ENCODE measurements around the gene GPR61. TPM values are rescaled to one million over a fixed set of nuclear protein-coding genes. Genes with fewer than 3 reads are reported as not detected.

Gene GPR61
- total RNA-seq, 1 experiment from 2014 or later: 0.48 TPM

DNA sequence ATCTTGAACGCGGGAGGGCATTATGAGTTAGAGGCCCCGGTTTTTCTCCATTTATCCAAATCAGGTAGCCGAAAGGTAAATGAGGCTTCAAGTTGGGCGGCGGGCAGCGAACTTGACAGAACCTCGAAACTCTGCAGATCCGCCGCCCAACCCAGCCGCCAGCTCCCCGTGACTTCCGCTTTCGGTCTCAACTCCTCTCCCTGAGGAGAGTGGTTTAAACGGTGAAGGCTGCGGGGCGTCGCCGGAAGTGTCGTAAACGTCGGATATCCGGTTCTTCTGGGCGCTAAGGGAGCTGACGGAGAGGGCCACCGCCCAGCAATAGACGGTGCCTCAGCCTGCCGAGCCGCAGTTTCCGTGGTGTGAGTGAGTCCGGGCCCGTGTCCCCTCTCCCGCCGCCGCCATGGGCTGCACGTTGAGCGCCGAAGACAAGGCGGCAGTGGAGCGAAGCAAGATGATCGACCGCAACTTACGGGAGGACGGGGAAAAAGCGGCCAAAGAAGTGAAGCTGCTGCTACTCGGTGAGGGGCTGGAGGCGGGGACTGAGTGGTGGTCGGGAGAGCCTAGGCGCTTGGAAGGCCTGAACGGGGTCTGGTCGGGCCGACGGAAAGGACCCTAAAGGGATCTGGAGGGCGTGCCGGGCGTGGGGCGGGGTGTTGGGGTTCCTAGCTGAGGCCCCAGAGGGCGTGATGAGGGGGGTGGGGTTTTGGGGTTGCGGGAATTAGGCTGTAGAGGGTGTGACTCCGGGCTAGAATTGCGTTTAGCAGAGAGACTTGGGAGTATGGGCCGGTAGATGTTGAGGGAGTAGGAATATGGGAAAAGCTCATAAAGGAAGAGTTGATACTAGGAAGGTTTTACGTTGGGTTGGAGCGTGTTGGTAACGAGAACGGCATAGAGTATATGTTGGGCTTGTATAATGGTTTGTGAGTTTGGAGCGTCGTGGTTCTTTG is 8.9 kb downstream of the GPR61 start, which contains the start of gene GNAI3:
TSS of gene GNAI3 (plus strand) at position 295 of the 947 bp plus-strand sequence. CDS start at position 401, 106 bp downstream.
- Histone ChIP-seq H2BK20ac (ENCODE audit: low read depth, low read length, poor library complexity, severe bottlenecking) (no peak within 1 kb of the TSS), H4K8ac (replicated peaks; ENCODE audit: insufficient read length, low read depth, low read length) (no peak within 1 kb of the TSS), H3K23ac (ENCODE audit: insufficient read length, low read depth, low read length) (no peak within 1 kb of the TSS), H2AFZ (ENCODE audit: low read length) (no peak within 1 kb of the TSS), H2BK5ac (ENCODE audit: insufficient read length, low read length) (peak within 1 kb of the TSS; percentile 12), H3K79me2 (ENCODE audit: insufficient read depth, low read length) (peaks cover 18% of the 10 kb centered on the region; the same call in 1 of the 2 replicates), H3K56ac (ENCODE audit: insufficient read length, low read depth, low read length) (no peak within 1 kb of the TSS), H3K79me1 (ENCODE audit: insufficient read depth, low read depth, low read length, poor library complexity, severe bottlenecking) (no peaks in the 10 kb centered on the region), H4K5ac (ENCODE audit: insufficient read length, low read depth, low read length) (peak within 1 kb of the TSS; percentile 56), H3K9ac (ENCODE audit: extremely low read depth, insufficient read length, low read length) (peak within 1 kb of the TSS; percentile 91), H3K18ac (ENCODE audit: insufficient read length, low read depth, low read length) (peak within 1 kb of the TSS; percentile 89), H3K14ac (ENCODE audit: insufficient read depth, low read length) (peak within 1 kb of the TSS; percentile 79), H2BK120ac (ENCODE audit: low read depth, low read length, poor library complexity, severe bottlenecking) (no peak within 1 kb of the TSS), H3K4me2 (ENCODE audit: insufficient read depth, insufficient read length, low read length) (peak within 1 kb of the TSS; percentile 94), H4K91ac (ENCODE audit: insufficient read length, low read depth, low read length) (no peak within 1 kb of the TSS), H3K27me3 (ENCODE audit: insufficient read depth, low read length) (no peaks in the 10 kb centered on the region), H2BK15ac (ENCODE audit: low read depth, low read length) (no peak within 1 kb of the TSS), H3K4me1 (ENCODE audit: insufficient read depth, low read length) (no peaks in the 10 kb centered on the region; the same call in 1 of the 2 replicates), H2AK5ac (ENCODE audit: insufficient read length, low read length) (no peak within 1 kb of the TSS), H3K23me2 (ENCODE audit: insufficient read length, low read depth, low read length, poor library complexity, severe bottlenecking) (peaks cover 7% of the 10 kb centered on the region), H2BK12ac (ENCODE audit: insufficient read length, low read depth, low read length) (no peak within 1 kb of the TSS), H4K20me1 (ENCODE audit: control insufficient read depth, insufficient read depth, insufficient read length) (no peaks in the 10 kb centered on the region), H3T11ph (ENCODE audit: low read length) (no peak within 1 kb of the TSS), H3K27ac (ENCODE audit: insufficient read length, low read depth, low read length) (no peak within 1 kb of the TSS), H3K9me3 (ENCODE audit: control insufficient read depth, low read depth, low read length) (no peaks in the 10 kb centered on the region), H3K4ac (ENCODE audit: low read depth, low read length) (no peak within 1 kb of the TSS)
- TF ChIP-seq CTCF (conservative IDR thresholded peaks at IDR 0.05): no peak
- WGBS (ENCODE audit: extremely low coverage, insufficient read length, low lambda C conversion rate): no CpG with 5 or more reads among the region's 68 CpGs
- Mint-ChIP-seq H3K4me3 (peak within 1 kb of the TSS; percentile 92 to 99), H3K36me3 (ENCODE audit: insufficient read depth in 1 of 3, low read depth in 3 of 3) (no peaks in the 10 kb centered on the region), H3K9me3 (no peaks in the 10 kb centered on the region), H3K27me3 (ENCODE audit: low read depth) (peaks cover 3% of the 10 kb centered on the region; the same call in 1 of the 2 replicates), H3K27ac (peak within 1 kb of the TSS; percentile 95 to 99 (median 96)), H3K4me1 (peaks cover 32% of the 10 kb centered on the region in 2 experiments)
- DNase-seq: peak; percentile 95
